GM18867 (cell line): ENCODE measurements around the gene HTT-AS.

ENCODE experiments used
- ATAC-seq: cut with Tn5 transposase; IDR thresholded peaks from one replicate; pipeline ENCODE4 v1.9.1; 2021; ENCODE audit warnings: mild to moderate bottlenecking, moderate library complexity; ENCODE audit not compliant: unreplicated experiment

HTT-AS gene

DNA sequence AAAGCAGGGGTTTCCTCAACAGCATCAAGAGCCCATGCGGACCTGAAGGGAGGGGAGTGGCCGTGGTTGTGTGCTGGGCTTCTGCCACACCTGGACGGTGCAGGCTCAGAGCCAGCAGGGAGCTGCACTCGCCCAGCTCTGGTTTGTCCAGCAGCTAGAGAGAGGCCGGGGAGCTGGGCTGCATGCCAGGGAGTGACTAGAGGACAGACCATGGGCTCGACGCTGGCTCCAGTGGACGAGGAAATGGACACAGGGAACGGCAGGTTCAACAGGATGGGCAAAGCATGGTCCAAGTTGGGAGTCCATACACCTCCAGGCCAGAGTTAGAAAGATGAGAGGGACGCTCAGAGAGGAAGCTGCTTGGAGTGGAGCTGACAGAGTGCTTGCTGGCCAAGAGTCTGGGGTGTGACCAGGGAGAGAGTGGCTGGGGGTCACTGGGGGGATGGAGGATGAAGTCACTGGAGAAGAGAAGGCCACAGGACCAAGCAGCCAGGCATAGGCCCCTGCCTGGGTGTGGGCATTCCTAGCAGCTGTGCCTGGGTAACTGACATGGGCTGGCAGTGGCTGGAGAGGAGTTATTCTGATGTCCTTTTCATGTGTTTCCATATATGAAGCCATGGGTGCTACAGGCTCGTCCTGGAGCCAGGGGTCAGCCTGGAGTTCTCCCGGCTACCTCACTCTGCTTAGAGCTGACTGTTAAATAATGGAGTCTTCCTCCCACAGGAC is 42.8 kb downstream of the HTT-AS start:
- ATAC-seq, result no peak

DNA sequence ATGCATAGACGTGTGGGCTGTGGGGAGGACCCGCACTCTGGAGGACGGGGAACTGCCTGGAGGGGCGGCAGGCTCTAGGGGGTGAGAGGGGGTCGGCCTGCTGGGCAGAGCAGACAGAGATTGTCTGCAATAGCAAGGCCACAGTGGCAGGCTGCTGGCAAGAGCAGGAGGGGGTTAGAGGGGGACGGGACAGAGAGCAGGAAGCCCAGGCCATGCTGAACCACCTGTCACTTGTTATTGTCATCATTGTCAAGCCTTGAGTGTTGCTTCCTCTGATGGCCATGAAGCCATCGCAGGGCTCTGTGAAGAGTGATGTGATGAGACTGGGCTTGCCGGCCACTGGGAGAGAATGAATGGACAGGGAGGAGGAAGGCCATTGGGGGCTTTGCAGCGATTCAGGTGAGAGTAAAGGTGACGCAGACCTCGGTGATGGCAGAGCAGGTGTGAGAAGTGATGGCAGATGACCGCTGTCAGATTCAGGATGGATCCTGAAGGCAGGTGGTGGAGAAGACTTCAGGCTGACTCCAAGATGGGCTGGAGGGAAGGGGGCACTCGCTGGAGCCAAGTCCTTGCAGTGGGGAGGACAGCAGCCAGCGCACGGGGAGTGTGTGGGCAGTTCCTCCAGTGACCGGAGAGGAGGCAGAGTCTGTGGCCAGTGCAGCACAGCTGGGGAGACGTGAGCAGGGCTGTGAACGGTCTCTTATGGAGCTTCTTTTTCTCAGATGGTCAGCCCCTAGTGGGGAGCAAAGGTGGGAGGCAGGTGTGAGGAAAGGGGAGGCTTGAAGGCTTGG is 43.6 kb downstream of the HTT-AS start:
- no peak for ATAC-seq

DNA sequence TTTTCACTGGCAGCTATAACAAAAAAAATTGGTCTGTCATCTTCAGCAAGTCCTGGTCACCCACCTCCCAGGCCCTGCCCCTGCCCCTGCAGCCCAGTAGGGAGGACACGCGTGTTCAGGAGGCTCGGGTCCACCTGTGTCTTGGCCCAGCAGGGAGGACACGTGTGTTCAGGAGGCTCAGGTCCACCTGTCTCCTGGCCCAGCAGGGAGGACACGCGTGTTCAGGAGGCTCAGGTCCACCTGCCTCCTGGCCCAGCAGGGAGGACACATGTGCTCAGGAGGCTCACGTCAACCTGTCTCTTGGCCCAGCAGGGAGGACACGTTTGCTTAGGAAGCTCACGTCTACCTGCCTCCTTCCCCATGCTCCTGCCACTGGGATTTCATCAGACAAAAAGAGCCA is 44.9 kb downstream of the HTT-AS start:
- no peak for ATAC-seq

DNA sequence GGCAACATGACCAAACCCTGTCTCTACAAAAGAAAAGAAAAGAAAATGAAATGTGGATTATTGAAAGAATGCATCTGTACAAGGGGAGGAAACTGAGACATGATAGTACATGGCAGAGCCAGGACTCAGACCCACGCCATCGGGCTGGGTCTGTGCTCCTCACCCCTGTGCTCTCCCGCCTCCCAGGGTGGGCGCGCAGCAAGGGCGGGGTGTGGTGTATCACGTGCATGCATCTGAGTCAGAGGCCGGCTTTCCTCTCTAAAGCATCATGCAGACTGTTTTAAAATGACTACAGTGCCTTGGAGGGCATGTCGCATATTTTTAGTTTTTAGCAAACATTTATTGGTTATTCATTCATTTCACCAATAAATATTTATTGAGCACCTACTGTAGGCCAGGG is 47.8 kb downstream of the HTT-AS start:
- ATAC-seq, result no peak

DNA sequence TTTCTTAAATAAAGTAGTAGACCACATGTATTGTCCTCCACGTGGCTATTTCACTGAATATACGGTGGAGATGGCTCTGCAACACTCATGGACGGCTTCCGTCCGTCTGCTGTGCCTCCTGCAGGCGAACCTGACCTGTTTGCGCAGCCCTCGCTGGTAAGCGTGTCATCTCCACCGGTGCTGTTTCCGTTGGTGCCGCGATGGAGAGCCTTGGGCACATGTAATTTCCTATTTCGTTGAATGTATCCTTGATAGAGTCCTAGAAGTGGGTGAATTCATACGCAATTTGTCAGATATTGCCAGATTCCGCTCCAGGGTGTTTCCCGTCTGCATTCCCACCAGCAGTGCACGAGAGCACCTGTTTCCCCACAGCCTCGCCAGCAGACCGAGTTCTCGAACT is 48.5 kb downstream of the HTT-AS start:
- ATAC-seq, result no peak

DNA sequence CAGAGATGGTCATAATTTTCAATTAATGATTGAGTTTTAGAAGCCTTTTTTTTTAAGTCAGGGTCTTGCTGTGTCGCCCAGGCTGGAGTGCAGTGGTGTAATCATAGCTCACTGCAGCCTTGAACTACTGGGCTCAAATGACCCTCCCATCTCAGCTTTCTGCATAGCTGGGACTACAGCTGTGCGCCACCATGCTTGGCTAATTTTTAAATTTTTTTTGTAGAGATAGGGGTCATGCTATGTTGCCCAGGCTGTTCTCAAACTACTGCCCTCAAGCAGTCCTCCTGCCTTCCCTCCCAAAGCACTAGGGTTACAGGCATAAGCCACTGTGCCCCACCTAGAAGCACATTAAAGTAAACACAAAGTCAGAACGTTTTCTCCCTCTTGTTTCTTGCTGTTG is 51.7 kb downstream of the HTT-AS start:
- ATAC-seq, result no peak

DNA sequence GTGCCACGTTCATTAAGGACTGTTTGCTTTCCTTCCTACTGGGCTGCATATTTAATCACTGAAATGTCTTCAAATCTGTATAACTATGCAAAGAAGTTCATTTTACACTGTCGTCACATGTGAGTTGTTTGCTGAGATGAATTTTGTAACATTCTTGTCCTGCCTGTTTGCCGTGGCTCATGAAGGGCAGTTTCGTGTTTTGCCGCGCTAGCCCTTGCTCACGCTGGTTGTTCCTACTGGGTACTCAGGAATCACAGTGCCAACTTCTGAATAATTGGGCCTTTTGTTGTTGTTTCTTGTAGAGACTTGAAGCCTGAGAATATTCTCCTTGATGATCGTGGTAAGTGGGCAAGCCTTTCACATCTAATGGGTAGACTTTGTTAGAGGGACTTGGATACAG is 52.2 kb downstream of the HTT-AS start:
- no peak for ATAC-seq

DNA sequence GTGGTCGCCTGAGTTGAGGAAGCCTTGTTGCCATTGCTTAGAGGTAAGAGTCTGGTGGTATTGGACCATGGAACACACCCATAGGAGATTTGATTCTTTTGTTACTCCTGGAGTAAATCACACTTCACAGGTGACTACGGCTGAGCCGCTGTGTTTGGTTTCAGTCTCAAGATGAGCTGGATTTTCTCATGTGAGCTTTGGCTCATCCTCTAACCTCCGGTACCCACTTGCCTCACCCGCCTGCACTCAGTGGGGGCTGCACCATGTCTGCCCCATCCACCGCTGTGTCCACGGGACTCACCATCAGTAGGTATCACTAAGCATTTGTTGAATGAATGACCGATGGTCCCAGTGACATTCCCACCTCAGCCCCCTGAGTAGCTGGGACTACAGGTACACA is 52.7 kb downstream of the HTT-AS start:
- ATAC-seq, result peak; percentile 75

DNA sequence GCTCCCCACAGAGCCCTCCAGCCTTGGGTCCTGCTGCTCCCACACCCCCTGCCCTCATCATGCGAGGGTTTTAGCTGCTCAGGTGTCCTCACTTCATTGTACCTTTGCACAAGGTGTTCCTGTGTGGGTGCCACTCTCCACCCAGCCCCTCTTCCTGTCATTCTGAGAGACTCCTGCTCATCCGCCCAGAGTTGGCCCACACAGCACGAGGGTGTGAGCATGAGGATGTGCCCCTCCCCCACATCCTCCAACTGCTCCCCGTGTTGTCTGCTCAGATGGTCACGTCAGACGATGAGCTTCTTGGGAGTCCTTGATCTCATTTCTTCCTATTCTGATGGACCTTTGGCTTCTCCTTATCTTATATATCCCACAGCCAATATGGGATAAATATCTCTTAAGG is 53.2 kb downstream of the HTT-AS start:
- ATAC-seq, result no peak

DNA sequence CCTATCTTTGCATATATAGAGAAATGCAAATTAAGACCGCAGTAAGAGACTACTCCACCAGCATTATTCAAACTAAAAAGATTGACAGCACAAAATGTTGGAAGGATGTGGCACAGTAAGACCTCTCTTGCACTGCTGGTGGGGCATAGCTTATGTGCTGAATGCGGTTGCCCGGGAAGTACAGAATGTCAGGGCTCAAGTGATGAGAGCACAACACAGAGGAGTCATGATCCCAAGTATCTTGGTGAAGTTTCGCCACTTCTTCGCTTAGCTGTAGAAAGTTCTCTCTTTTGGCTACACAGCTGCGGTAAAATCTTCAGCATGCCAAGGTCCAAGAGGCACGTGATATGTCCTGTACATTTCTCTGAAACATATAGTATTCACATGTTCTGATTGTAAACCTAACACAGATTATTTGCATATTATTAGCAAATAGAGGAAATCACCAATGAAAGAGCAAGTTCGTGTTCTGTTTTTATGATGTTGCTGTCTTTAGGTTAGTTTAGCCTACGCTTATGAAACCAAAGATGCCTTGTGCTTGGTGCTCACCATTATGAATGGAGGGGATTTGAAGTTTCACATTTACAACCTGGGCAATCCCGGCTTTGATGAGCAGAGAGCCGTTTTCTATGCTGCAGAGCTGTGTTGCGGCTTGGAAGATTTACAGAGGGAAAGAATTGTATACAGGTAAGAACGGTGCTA is 55.0 kb downstream of the HTT-AS start:
- no peak for ATAC-seq

DNA sequence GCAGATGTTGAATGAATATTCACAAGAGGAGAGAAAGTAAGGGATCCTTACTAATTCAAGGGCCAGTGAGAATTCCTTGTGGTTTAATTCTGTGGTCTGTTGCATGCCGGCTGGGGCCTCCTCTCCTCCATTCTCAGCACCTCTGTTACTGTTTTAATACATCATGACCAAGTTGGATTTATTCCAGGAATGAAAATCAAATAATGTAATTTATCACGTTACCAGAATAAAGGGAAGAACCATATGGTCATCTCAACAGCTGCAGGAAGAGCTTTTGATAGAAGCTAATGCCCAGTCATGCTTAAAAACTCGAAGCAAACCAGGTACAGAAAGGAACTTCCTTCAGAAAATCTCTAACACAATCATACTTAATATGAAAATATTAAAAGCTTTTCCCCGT is 56.8 kb downstream of the HTT-AS start:
- no peak for ATAC-seq

DNA sequence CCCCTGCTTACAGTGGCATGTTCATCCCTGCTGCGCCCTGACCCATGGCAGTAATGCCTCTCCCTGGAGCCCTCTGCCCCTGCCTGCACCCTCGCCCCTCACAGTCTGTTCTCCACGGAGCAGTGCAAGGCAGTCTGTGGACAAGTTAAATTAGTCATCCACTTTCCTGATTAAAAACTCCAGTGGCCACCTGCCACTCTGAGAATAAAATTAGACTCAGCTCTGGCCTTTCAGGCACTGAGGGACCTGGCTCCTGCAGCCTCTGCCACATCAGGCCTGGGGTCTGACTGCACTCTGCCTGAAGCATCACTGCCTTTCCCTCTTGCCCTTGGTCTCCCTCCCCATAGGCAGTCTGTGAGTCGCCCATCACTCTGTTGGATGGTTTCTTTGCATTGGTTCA is 57.4 kb downstream of the HTT-AS start:
- ATAC-seq, result no peak

DNA sequence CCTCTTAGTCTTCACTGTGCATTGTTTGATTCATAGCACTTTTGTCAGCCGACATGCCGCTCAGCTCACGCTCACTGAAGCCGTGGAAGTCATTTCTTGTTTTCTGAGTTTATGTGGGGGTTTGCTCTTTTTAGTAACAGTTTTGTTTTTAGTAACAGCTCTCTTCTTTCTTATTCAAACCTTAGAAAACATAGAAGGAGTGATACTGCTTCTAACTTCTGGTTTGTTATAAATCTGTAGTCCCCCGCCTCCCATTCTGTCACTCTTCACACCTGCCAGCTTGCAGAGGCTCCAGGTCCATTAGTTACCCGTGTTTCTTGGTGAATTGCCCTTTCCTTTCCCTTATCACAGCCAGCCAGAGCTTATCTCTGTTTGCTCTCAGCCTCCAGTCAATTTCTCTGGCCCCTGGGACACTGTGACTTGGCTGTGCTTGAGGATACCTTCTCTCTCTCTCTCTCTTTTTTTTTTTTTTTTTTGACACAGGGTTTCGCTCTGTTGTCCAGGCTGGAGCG is 60.4 kb downstream of the HTT-AS start:
- ATAC-seq, result peak; percentile 70
